GM12878 (cell line): ENCODE data around the gene PRSS2. TPM values are rescaled to one million over a fixed set of nuclear protein-coding genes. Genes with fewer than 3 reads are reported as not detected.

Source experiments
- ATAC-seq: fragments of 200-7000 bp; cut with Tn5 transposase; 3 replicates; pipeline ENCODE4 v1.9.1; 2020; ENCODE audit warnings: mild to moderate bottlenecking, moderate library complexity
- BruUV-seq: library from RNA; stranded (reverse); fragments of 400-500 nt; replicated peaks from 2 replicates; lab custom pipeline; 2021; lab: Mats Ljungman, UMichigan
- CTCF ChIA-PET: fragments of 300-600 bp; sonication (Branson Sonifier 250); formaldehyde crosslinking; extraction: SDS; loops from one replicate; lab custom pipeline; 2021; ENCODE audit warnings: inconsistent platforms; lab: Yijun Ruan, JAX
- POLR2A ChIA-PET: fragments of 350-600 bp; formaldehyde crosslinking; extraction: SDS; loops from one replicate; lab custom pipeline; 2021; ENCODE audit warnings: inconsistent platforms; lab: Charles Lee
- RAD21 ChIA-PET: fragments of 300-600 bp; sonication (Branson Sonifier 250); formaldehyde crosslinking; loops from one replicate; lab custom pipeline; 2023; ENCODE audit warnings: antibody characterized with exemption; ENCODE audit not compliant: unreplicated experiment; lab: Charles Lee
- SMC1A ChIA-PET: fragments of 300-600 bp; sonication (Branson Sonifier 250); formaldehyde crosslinking; loops from one replicate; lab custom pipeline; 2023; ENCODE audit not compliant: unreplicated experiment, uncharacterized antibody; lab: Charles Lee
- DNase-seq: peaks from one replicate; pipeline ENCODE4 v3.0.0-alpha.2; 2011; ENCODE audit warnings: low read depth, low spot score
- FAIRE-seq: peaks from 3 replicates; lab custom pipeline; 2011; peaks lifted over from hg19 to GRCh38; lab: Jason Lieb, UNC
- H2AFZ ChIP-seq: 2 replicates; pipeline ENCODE4 v1.6.0; 2011; ENCODE audit warnings: low read depth, low read length, control low read depth; ENCODE audit not compliant: control insufficient read depth
- H3K27ac ChIP-seq: 2 replicates; pipeline ENCODE4 v1.5.1; 2011; ENCODE audit warnings: control low read depth; ENCODE audit not compliant: control insufficient read depth, insufficient read depth
- H3K27me3 ChIP-seq, 2 experiments: replicated peaks in 1 of 2; 2 replicates each; pipeline versions ENCODE4 v1.6.0 to v1.6.1; 2011; ENCODE audit warnings: low read length in 1 of 2; ENCODE audit not compliant: control insufficient read depth in 2 of 2, insufficient read depth in 2 of 2
- H3K36me3 ChIP-seq, 2 experiments: 2 replicates each; pipeline ENCODE4 v1.5.1; 2011; ENCODE audit warnings: low read length in 1 of 2; ENCODE audit not compliant: control insufficient read depth in 2 of 2, insufficient read depth in 2 of 2
- H3K4me1 ChIP-seq: 2 replicates; pipeline ENCODE4 v1.6.1; 2011; ENCODE audit warnings: mild to moderate bottlenecking, low read length, moderate library complexity, mixed read lengths; ENCODE audit not compliant: control insufficient read depth, insufficient read depth
- H3K4me2 ChIP-seq: 2 replicates; pipeline ENCODE4 v1.6.0; 2011; ENCODE audit warnings: control low read depth; ENCODE audit not compliant: control insufficient read depth, insufficient read depth
- H3K4me3 ChIP-seq: fragments of 200-600 bp; sonication (generic); 2 replicates; pipeline ENCODE4 v1.5.1; 2016
- H3K79me2 ChIP-seq: 2 replicates; pipeline ENCODE4 v1.6.0; 2011; ENCODE audit warnings: low read length; ENCODE audit not compliant: control insufficient read depth, insufficient read depth
- H3K9ac ChIP-seq: 2 replicates; pipeline ENCODE4 v1.8.0; 2011; ENCODE audit warnings: low read length, control low read depth, mixed read lengths; ENCODE audit not compliant: control insufficient read depth, insufficient read depth
- H3K9me3 ChIP-seq: replicated peaks from 3 replicates; pipeline ENCODE4 v1.5.1; 2011; ENCODE audit warnings: mild to moderate bottlenecking, low read length; ENCODE audit not compliant: control insufficient read depth, insufficient read depth
- H4K20me1 ChIP-seq: 2 replicates; pipeline ENCODE4 v1.6.0; 2011; ENCODE audit not compliant: control insufficient read depth, insufficient read depth
- CEBPZ ChIP-seq: fragments of 150-350 bp; IDR thresholded peaks from 2 replicates; pipeline ENCODE4 v1.6.1; 2016; ENCODE audit warnings: low read depth, low read length
- CREB1 ChIP-seq: IDR thresholded peaks from 2 replicates; pipeline ENCODE4 v1.6.1; 2012; ENCODE audit warnings: low read depth, mild to moderate bottlenecking, inconsistent platforms
- KLF5 ChIP-seq: fragments of 450-650 bp; IDR thresholded peaks from 2 replicates; pipeline ENCODE4 v1.6.1; 2014; ENCODE audit warnings: mild to moderate bottlenecking; ENCODE audit not compliant: partially characterized antibody
- PAX8 ChIP-seq: fragments of 450-650 bp; IDR thresholded peaks from 2 replicates; pipeline ENCODE4 v1.6.1; 2017; ENCODE audit warnings: mild to moderate bottlenecking, moderate library complexity
- POU2F2 ChIP-seq: IDR thresholded peaks from 3 replicates; pipeline ENCODE4 v1.6.1; 2011; ENCODE audit warnings: low read depth, mild to moderate bottlenecking, low read length, borderline replicate concordance
- USF1 ChIP-seq: IDR thresholded peaks from 2 replicates; pipeline ENCODE4 v1.6.1; 2011; ENCODE audit warnings: borderline replicate concordance, low read depth, mild to moderate bottlenecking, moderate library complexity, mixed read lengths, low read length; ENCODE audit not compliant: insufficient read depth; ENCODE audit errors: extremely low read length
- WGBS: methylation state at CpG from one replicate; pipeline ENCODE4 v1.1.6; 2016; ENCODE audit warnings: low lambda C conversion rate; ENCODE audit not compliant: insufficient replicate concordance, insufficient coverage; ENCODE audit errors: missing lambda C conversion rate; 5-methylcytosine and 5-hydroxymethylcytosine counted together
- in situ Hi-C: fragments of 300-500 bp; cut with MboI; formaldehyde crosslinking; loops from 9 replicates; pipeline ENCODE4 v1.14.3; 2018; ENCODE audit warnings: mixed read lengths
- intact Hi-C: fragments of 100-400 bp; cut with micrococcal nuclease; formaldehyde crosslinking; loops from one replicate; pipeline ENCODE4 v1.14.2; 2022; ENCODE audit not compliant: unreplicated experiment
- polyA plus RNA-seq, 11 experiments: library from polyadenylated mRNA; depleted of rRNA in 4 of 11; unstranded in 6 of 11; stranded (reverse) in 5 of 11; fragments of >200 nt; fragmentation: Nextera tagmentation in 4 of 11; fragmentation: Illumina TruSeq in 1 of 11; extraction: Ambion mirVana in 4 of 11; extraction: Trizol in 1 of 11; gene quantifications; 1 replicate in 1 of 11; 2 replicates in 10 of 11; pipeline versions ENCODE4 v1.2.1 to v1.2.3, GENCODE V29; 2011 to 2016; ENCODE audit warnings: inconsistent platforms in 2 of 11, missing spikeins in 2 of 11, low read depth in 1 of 11
- total RNA-seq, 4 experiments: library from RNA; depleted of rRNA in 3 of 4; stranded (reverse); fragments of >200 nt in 3 of 4; fragmentation: Illumina TruSeq in 1 of 4; extraction: Trizol in 1 of 4; gene quantifications; 2 replicates each; pipeline versions ENCODE4 v1.2.1 to v1.2.3, GENCODE V29; 2013 to 2021

PRSS2 gene
- total and polyA plus RNA-seq, 10 of the 15 experiments (the other 5 are each of a cell fraction or from before 2014, with no cell fraction given): 0.21 to 28.8 (median 0.41) TPM; not detected in 7

- ATAC-seq: no peak
- Histone ChIP-seq H3K79me2 (no peaks in the 10 kb centered on the region), H3K27ac (no peak overlapping the region), H3K9ac (no peak overlapping the region), H3K36me3 (no peaks in the 10 kb centered on the region), H3K4me3 (no peak overlapping the region), H4K20me1 (no peaks in the 10 kb centered on the region), H3K9me3 (no peaks in the 10 kb centered on the region), H3K4me2 (no peak overlapping the region), H3K27me3 (no peaks in the 10 kb centered on the region), H2AFZ (no peak overlapping the region), H3K4me1 (peaks cover 26% of the 10 kb centered on the region)
- BruUV-seq: no TSS peak
- CTCF ChIA-PET: interaction anchor here (0.9 to 28.6 kb wide), 25 partner anchors 7 to 225 kb away, joined by 3 to 1055 read pairs (median 6); no protein-coding TSS in a partner anchor
- TF ChIP-seq KLF5 (no peak), POU2F2 (no peak), USF1 (no peak), PAX8 (no peak), CREB1 (no peak), CEBPZ (no peak)
- RAD21 ChIA-PET: interaction anchor here (1.0 to 13.5 kb wide), 20 partner anchors 8 to 228 kb away, joined by 3 to 813 read pairs (median 4); partner anchors contain the start of gene PRSS2
- WGBS: 18% methylated on average over 2 of the region's 2 CpGs
- in situ Hi-C loops: loop anchor here (5.0 kb wide), 2 partner anchors 141 to 181 kb away; no protein-coding TSS in a partner anchor
- SMC1A ChIA-PET: interaction anchor here (0.8 to 12.9 kb wide), 28 partner anchors 8 to 232 kb away, joined by 3 to 786 read pairs (median 4); partner anchors contain the start of gene EPHB6
- FAIRE-seq: no peak
- DNase-seq: no peak
- intact Hi-C loops: no loop called here
- POLR2A ChIA-PET: interaction anchor here (1.1 to 15.3 kb wide), 5 partner anchors 9 to 104 kb away, joined by 3 to 325 read pairs (median 4); no protein-coding TSS in a partner anchor
Observed at GRCh38 chr7:142813226-142813625, 42.5 kb downstream of the PRSS2 start.
